Measurements from ENCODE around the gene ERCC6L2.

The ERCC6L2 gene

DNA sequence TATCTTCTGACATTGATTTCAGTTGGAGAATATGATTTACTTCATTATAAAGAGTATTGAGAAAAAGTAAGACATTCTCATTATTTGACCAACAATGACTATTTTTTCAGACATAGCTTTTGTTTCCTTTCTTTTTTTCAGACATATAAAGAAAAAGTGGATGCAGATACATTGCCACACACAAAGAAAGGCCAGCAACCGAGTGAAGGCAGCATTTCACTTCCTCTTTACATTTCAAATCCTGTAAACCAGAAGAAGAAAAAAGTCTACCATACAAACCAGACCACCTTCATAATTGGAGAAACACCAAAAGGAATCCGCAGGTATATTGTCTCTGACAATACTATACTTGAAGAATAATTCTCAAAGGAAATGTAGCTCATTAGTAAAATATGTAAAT is 128.9 kb downstream of the ERCC6L2 start:
- TF ChIP-seq POLR2A (IDR thresholded peaks at IDR 0.05; ENCODE audit: extremely low read depth, insufficient read length) = no peak
- TF ChIP-seq, protein P1, sequence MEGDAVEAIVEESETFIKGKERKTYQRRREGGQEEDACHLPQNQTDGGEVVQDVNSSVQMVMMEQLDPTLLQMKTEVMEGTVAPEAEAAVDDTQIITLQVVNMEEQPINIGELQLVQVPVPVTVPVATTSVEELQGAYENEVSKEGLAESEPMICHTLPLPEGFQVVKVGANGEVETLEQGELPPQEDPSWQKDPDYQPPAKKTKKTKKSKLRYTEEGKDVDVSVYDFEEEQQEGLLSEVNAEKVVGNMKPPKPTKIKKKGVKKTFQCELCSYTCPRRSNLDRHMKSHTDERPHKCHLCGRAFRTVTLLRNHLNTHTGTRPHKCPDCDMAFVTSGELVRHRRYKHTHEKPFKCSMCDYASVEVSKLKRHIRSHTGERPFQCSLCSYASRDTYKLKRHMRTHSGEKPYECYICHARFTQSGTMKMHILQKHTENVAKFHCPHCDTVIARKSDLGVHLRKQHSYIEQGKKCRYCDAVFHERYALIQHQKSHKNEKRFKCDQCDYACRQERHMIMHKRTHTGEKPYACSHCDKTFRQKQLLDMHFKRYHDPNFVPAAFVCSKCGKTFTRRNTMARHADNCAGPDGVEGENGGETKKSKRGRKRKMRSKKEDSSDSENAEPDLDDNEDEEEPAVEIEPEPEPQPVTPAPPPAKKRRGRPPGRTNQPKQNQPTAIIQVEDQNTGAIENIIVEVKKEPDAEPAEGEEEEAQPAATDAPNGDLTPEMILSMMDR (IDR thresholded peaks at IDR 0.05; ENCODE audit: low read depth, low read length) = no peak
- TF ChIP-seq MYC (IDR thresholded peaks at IDR 0.05; ENCODE audit: low read depth, low read length) = no peak
- TF ChIP-seq, protein P2, sequence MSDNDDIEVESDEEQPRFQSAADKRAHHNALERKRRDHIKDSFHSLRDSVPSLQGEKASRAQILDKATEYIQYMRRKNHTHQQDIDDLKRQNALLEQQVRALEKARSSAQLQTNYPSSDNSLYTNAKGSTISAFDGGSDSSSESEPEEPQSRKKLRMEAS (IDR thresholded peaks at IDR 0.05; ENCODE audit: low read depth, low read length) = no peak
- no peak overlapping the region for H3K4me3 ChIP-seq (ENCODE audit: low read depth, low read length)
- DNase-seq (ENCODE audit: low read depth) = peak; percentile 34

DNA sequence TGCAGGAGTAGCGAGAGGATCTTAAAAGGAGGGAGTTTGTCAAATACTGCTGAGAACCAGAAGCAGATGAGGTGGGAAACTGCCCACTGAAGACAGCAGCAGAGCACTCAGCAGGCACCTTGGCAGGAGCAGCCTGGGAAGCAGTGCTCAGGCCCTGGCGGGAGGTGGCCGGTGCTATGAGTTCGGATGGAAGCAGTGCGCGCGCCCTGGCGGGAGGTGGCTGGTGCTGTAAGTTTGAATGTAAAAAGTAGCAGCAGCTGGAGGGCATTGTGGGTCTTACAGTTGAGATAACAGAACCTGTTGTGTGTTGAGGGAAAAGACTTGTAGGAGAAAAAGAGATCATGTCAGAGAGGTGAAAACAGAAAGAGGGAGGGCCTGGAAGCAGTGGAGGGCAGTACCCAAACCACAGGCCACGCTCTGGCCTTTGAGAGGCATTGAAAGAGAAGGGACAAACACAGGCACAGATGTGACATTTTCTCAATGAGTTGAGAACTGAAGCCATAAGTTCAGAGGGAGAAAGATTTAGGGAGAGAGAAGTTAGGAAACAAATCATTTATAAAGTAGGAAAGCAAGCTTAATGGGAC is 130.9 kb downstream of the ERCC6L2 start:
- H3K4me3 ChIP-seq (ENCODE audit: low read depth, low read length) = no peak overlapping the region
- no peak for TF ChIP-seq MYC (IDR thresholded peaks at IDR 0.05; ENCODE audit: low read depth, low read length)
- TF ChIP-seq, protein P1 (IDR thresholded peaks at IDR 0.05; ENCODE audit: low read depth, low read length) = no peak
- TF ChIP-seq, protein P2 (IDR thresholded peaks at IDR 0.05; ENCODE audit: low read depth, low read length) = no peak
- TF ChIP-seq POLR2A (IDR thresholded peaks at IDR 0.05; ENCODE audit: extremely low read depth, insufficient read length) = no peak
- DNase-seq (ENCODE audit: low read depth) = no peak

DNA sequence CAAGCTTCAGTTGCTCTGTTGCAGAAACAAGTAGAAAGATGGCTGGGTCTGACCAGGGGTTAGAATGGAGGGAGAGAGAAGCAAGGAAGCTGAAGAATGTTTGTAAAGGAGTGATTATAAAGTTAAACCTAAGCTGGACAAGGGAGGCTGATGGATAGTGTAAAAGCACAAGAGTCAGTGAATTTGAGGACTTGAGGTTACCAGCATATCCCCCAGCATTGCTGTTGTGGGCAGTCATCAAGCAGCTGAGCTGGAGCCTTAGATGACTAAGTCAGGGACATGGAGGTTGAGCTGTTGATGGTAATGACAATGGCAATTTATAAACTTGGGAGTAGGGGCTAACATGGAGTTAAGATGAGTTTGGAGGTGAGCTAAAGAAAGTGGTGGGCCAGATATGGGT is 131.5 kb downstream of the ERCC6L2 start:
- TF ChIP-seq MYC (IDR thresholded peaks at IDR 0.05; ENCODE audit: low read depth, low read length) = no peak
- TF ChIP-seq, protein P1 (IDR thresholded peaks at IDR 0.05; ENCODE audit: low read depth, low read length) = no peak
- no peak for TF ChIP-seq POLR2A (IDR thresholded peaks at IDR 0.05; ENCODE audit: extremely low read depth, insufficient read length)
- TF ChIP-seq, protein P2 (IDR thresholded peaks at IDR 0.05; ENCODE audit: low read depth, low read length) = no peak
- no peak for DNase-seq (ENCODE audit: low read depth)
- no peak overlapping the region for H3K4me3 ChIP-seq (ENCODE audit: low read depth, low read length)

- no peak overlapping the region for H3K4me3 ChIP-seq (ENCODE audit: low read depth, low read length)
- DNase-seq (ENCODE audit: low read depth) = peak; percentile 79
- TF ChIP-seq, protein P1 (IDR thresholded peaks at IDR 0.05; ENCODE audit: low read depth, low read length) = no peak
- TF ChIP-seq, protein P2 (IDR thresholded peaks at IDR 0.05; ENCODE audit: low read depth, low read length) = peak; percentile 71
- TF ChIP-seq MYC (IDR thresholded peaks at IDR 0.05; ENCODE audit: low read depth, low read length) = peak; percentile 62; the same call in 1 of the 2 replicates
- TF ChIP-seq POLR2A (IDR thresholded peaks at IDR 0.05; ENCODE audit: extremely low read depth, insufficient read length) = no peak
Observed at GRCh38 chr9:96008502-96009222, 133.2 kb downstream of the ERCC6L2 start.

- TF ChIP-seq POLR2A (IDR thresholded peaks at IDR 0.05; ENCODE audit: extremely low read depth, insufficient read length) (no peak), MYC (IDR thresholded peaks at IDR 0.05; ENCODE audit: low read depth, low read length) (no peak)
- TF ChIP-seq, protein P2 (IDR thresholded peaks at IDR 0.05; ENCODE audit: low read depth, low read length) = no peak
- TF ChIP-seq, protein P1 (IDR thresholded peaks at IDR 0.05; ENCODE audit: low read depth, low read length) = no peak
- no peak for DNase-seq (ENCODE audit: low read depth)
- H3K4me3 ChIP-seq (ENCODE audit: low read depth, low read length) = no peak overlapping the region
Observed at GRCh38 chr9:96009223-96009602, 133.7 kb downstream of the ERCC6L2 start.

All from NB4 (cell line).